ENCODE data around the gene PCDHGC3. TPM values are rescaled to one million over a fixed set of nuclear protein-coding genes. Genes with fewer than 3 reads are reported as not detected.

PCDHGC3 gene
- total and polyA plus RNA-seq, 4 donors, result 3.7 to 11.0 (median 6.2) TPM

- Histone ChIP-seq H3K4me3 (ENCODE audit: low read depth in 1 of 3, low read length in 3 of 3) (no peak overlapping the region), H3K36me3 (ENCODE audit: control insufficient read depth in 4 of 4, insufficient read depth in 3 of 4, low read depth in 1 of 4, low read length in 3 of 4) (no peaks in the 10 kb centered on the region), H3K27ac (ENCODE audit: low read depth in 1 of 2, low read length in 2 of 2) (no peak overlapping the region), H3K27me3 (ENCODE audit: control insufficient read depth in 4 of 4, insufficient read depth in 4 of 4, low read length in 3 of 4) (no peaks in the 10 kb centered on the region), H3K9me3 (ENCODE audit: control insufficient read depth in 4 of 4, low read length in 3 of 4) (peaks cover 8 to 50% (median 20%) of the 10 kb centered on the region in 4 donors), H3K4me1 (ENCODE audit: control insufficient read depth in 4 of 4, insufficient read depth in 4 of 4, low read length in 3 of 4) (no peaks in the 10 kb centered on the region), H3K9ac (ENCODE audit: low read depth in 1 of 2, low read length in 2 of 2) (no peak overlapping the region)
- 87% methylated on average over 2 of the region's 2 CpGs for WGBS
- no peak for DNase-seq (ENCODE audit: low spot score)
- no peak for TF ChIP-seq JUND (IDR thresholded peaks at IDR 0.05)
- no peak for TF ChIP-seq EGR1 (IDR thresholded peaks at IDR 0.05; ENCODE audit: low read depth in 2 of 2)
- TF ChIP-seq RAD21 (IDR thresholded peaks at IDR 0.05), result no peak
These were observed 38.5 kb upstream of the PCDHGC3 start for GRCh38 chr5:141437221-141437620.

GRCh38 chr5:141439411-141440141, 36.2 kb upstream of the PCDHGC3 start:
- H3K9ac ChIP-seq (ENCODE audit: low read depth in 1 of 2, low read length in 2 of 2), result no peak overlapping the region
- no peaks in the 10 kb centered on the region for H3K4me1 ChIP-seq (ENCODE audit: control insufficient read depth in 4 of 4, insufficient read depth in 4 of 4, low read length in 3 of 4)
- WGBS, result 67% methylated on average over 10 of the region's 10 CpGs
- no peak overlapping the region for H3K27ac ChIP-seq (ENCODE audit: low read depth in 1 of 2, low read length in 2 of 2)
- no peak for TF ChIP-seq REST (IDR thresholded peaks at IDR 0.05)
- TF ChIP-seq HNF4G (IDR thresholded peaks at IDR 0.05), result no peak
- TF ChIP-seq SP1 (IDR thresholded peaks at IDR 0.05), result no peak
- no peak for TF ChIP-seq NR2F2 (IDR thresholded peaks at IDR 0.05)
- no peak for TF ChIP-seq TAF1 (conservative IDR thresholded peaks at IDR 0.05)
- no peak for TF ChIP-seq JUND (IDR thresholded peaks at IDR 0.05)
- no peak for TF ChIP-seq EGR1 (IDR thresholded peaks at IDR 0.05; ENCODE audit: low read depth in 2 of 2)
- no peak for TF ChIP-seq GABPA (IDR thresholded peaks at IDR 0.05 in 1 of 2, conservative IDR thresholded peaks at IDR 0.05 in 1 of 2)
- TF ChIP-seq HNF4A (conservative IDR thresholded peaks at IDR 0.05), result no peak
- TF ChIP-seq YY1 (IDR thresholded peaks at IDR 0.05), result no peak
- DNase-seq (ENCODE audit: low spot score), result no peak
- H3K27me3 ChIP-seq (ENCODE audit: control insufficient read depth in 4 of 4, insufficient read depth in 4 of 4, low read length in 3 of 4), result no peaks in the 10 kb centered on the region
- H3K9me3 ChIP-seq (ENCODE audit: control insufficient read depth in 4 of 4, low read length in 3 of 4), result peaks cover 8 to 35% (median 13%) of the 10 kb centered on the region in 4 donors
- no peaks in the 10 kb centered on the region for H3K36me3 ChIP-seq (ENCODE audit: control insufficient read depth in 4 of 4, insufficient read depth in 3 of 4, low read depth in 1 of 4, low read length in 3 of 4)
- H3K4me3 ChIP-seq (ENCODE audit: low read depth in 1 of 3, low read length in 3 of 3), result peak overlapping the region in 1 of 3 donors; percentile 16

GRCh38 chr5:141440341-141440740, 35.4 kb upstream of the PCDHGC3 start:
- H3K4me1 ChIP-seq (ENCODE audit: control insufficient read depth in 4 of 4, insufficient read depth in 4 of 4, low read length in 3 of 4), result no peaks in the 10 kb centered on the region
- no peak overlapping the region for H3K9ac ChIP-seq (ENCODE audit: low read depth in 1 of 2, low read length in 2 of 2)
- H3K4me3 ChIP-seq (ENCODE audit: low read depth in 1 of 3, low read length in 3 of 3), result peak overlapping the region in 1 of 3 donors; percentile 31
- peaks cover 8 to 33% (median 13%) of the 10 kb centered on the region in 4 donors for H3K9me3 ChIP-seq (ENCODE audit: control insufficient read depth in 4 of 4, low read length in 3 of 4)
- TF ChIP-seq FOXA2 (IDR thresholded peaks at IDR 0.05) (no peak), YY1 (IDR thresholded peaks at IDR 0.05) (no peak), RXRA (IDR thresholded peaks at IDR 0.05) (no peak), REST (IDR thresholded peaks at IDR 0.05) (no peak), SP1 (IDR thresholded peaks at IDR 0.05) (no peak), NR2F2 (IDR thresholded peaks at IDR 0.05) (no peak), ZBTB33 (IDR thresholded peaks at IDR 0.05) (no peak), FOXA1 (IDR thresholded peaks at IDR 0.05) (no peak), CTCF (IDR thresholded peaks at IDR 0.05; ENCODE audit: low read depth, low read length, missing input control) (no peak), RAD21 (IDR thresholded peaks at IDR 0.05) (no peak), EGR1 (IDR thresholded peaks at IDR 0.05; ENCODE audit: low read depth in 2 of 2) (no peak)
- peaks cover 0 to under 1% (median 0%) of the 10 kb centered on the region in 4 donors for H3K36me3 ChIP-seq (ENCODE audit: control insufficient read depth in 4 of 4, insufficient read depth in 3 of 4, low read depth in 1 of 4, low read length in 3 of 4)
- no peak overlapping the region for H3K27ac ChIP-seq (ENCODE audit: low read depth in 1 of 2, low read length in 2 of 2)
- 91% methylated on average over 9 of the region's 9 CpGs for WGBS
- DNase-seq (ENCODE audit: low spot score), result no peak
- no peaks in the 10 kb centered on the region for H3K27me3 ChIP-seq (ENCODE audit: control insufficient read depth in 4 of 4, insufficient read depth in 4 of 4, low read length in 3 of 4)

All from liver (tissue), 9 donors.